Measurements from ENCODE around the gene TTF1. TPM values are rescaled to one million over a fixed set of nuclear protein-coding genes. Genes with fewer than 3 reads are reported as not detected.

The TTF1 gene
- total RNA-seq, 1 donor from 2014 or later: 8.9 TPM

- no peaks in the 10 kb centered on the region for H3K9me3 Mint-ChIP-seq (ENCODE audit: low read depth)
- TF ChIP-seq CTCF (IDR thresholded peaks at IDR 0.05): no peak
- DNase-seq (ENCODE audit: low spot score): no peak
- H3K27ac Mint-ChIP-seq (ENCODE audit: unreplicated experiment): no peak overlapping the region
- no peak overlapping the region for H3K4me3 Mint-ChIP-seq (ENCODE audit: unreplicated experiment)
- H3K27me3 Mint-ChIP-seq (ENCODE audit: low read depth): no peaks in the 10 kb centered on the region
- peaks cover 38% of the 10 kb centered on the region for H3K36me3 Mint-ChIP-seq (ENCODE audit: low read depth)
- H3K4me1 Mint-ChIP-seq (ENCODE audit: low read depth): no peaks in the 10 kb centered on the region
Observed at GRCh38 chr9:132391449-132391848, 15.2 kb downstream of the TTF1 start.

GRCh38 chr9:132390966-132391365 lies 15.7 kb downstream of the TTF1 start:
- H3K27me3 Mint-ChIP-seq (ENCODE audit: low read depth): no peaks in the 10 kb centered on the region
- peaks cover 40% of the 10 kb centered on the region for H3K36me3 Mint-ChIP-seq (ENCODE audit: low read depth)
- no peaks in the 10 kb centered on the region for H3K9me3 Mint-ChIP-seq (ENCODE audit: low read depth)
- no peak for DNase-seq (ENCODE audit: low spot score)
- no peak overlapping the region for H3K4me3 Mint-ChIP-seq (ENCODE audit: unreplicated experiment)
- TF ChIP-seq CTCF (IDR thresholded peaks at IDR 0.05): no peak
- H3K4me1 Mint-ChIP-seq (ENCODE audit: low read depth): no peaks in the 10 kb centered on the region
- no peak overlapping the region for H3K27ac Mint-ChIP-seq (ENCODE audit: unreplicated experiment)

GRCh38 chr9:132387133-132387532 lies 19.5 kb downstream of the TTF1 start:
- TF ChIP-seq CTCF (IDR thresholded peaks at IDR 0.05): no peak
- Mint-ChIP-seq H3K27ac (ENCODE audit: unreplicated experiment) (no peak overlapping the region), H3K27me3 (ENCODE audit: low read depth) (no peaks in the 10 kb centered on the region), H3K4me1 (ENCODE audit: low read depth) (no peaks in the 10 kb centered on the region), H3K36me3 (ENCODE audit: low read depth) (peaks cover 47% of the 10 kb centered on the region), H3K9me3 (ENCODE audit: low read depth) (no peaks in the 10 kb centered on the region), H3K4me3 (ENCODE audit: unreplicated experiment) (no peak overlapping the region)
- no peak for DNase-seq (ENCODE audit: low spot score)

- Mint-ChIP-seq H3K27me3 (ENCODE audit: low read depth) (no peaks in the 10 kb centered on the region), H3K9me3 (ENCODE audit: low read depth) (no peaks in the 10 kb centered on the region), H3K4me1 (ENCODE audit: low read depth) (no peaks in the 10 kb centered on the region), H3K36me3 (ENCODE audit: low read depth) (peaks cover 30% of the 10 kb centered on the region), H3K27ac (ENCODE audit: unreplicated experiment) (no peak overlapping the region), H3K4me3 (ENCODE audit: unreplicated experiment) (no peak overlapping the region)
- TF ChIP-seq CTCF (IDR thresholded peaks at IDR 0.05): no peak
- DNase-seq (ENCODE audit: low spot score): no peak
Observed at GRCh38 chr9:132384376-132384775, 22.3 kb downstream of the TTF1 start.

GRCh38 chr9:132383462-132383883 lies 23.2 kb downstream of the TTF1 start:
- H3K27ac Mint-ChIP-seq (ENCODE audit: unreplicated experiment): no peak overlapping the region
- H3K9me3 Mint-ChIP-seq (ENCODE audit: low read depth): no peaks in the 10 kb centered on the region
- DNase-seq (ENCODE audit: low spot score): no peak
- no peaks in the 10 kb centered on the region for H3K4me1 Mint-ChIP-seq (ENCODE audit: low read depth)
- H3K4me3 Mint-ChIP-seq (ENCODE audit: unreplicated experiment): no peak overlapping the region
- no peak for TF ChIP-seq CTCF (IDR thresholded peaks at IDR 0.05)
- H3K36me3 Mint-ChIP-seq (ENCODE audit: low read depth): peaks cover 29% of the 10 kb centered on the region
- no peaks in the 10 kb centered on the region for H3K27me3 Mint-ChIP-seq (ENCODE audit: low read depth)

All from chondrocyte (in vitro differentiated cells).